SK-N-SH (cell line): ENCODE measurements around the gene FAM181A.

Experiments used
- CHD2 ChIP-seq: fragments of 150-350 bp; IDR thresholded peaks from 2 replicates; pipeline ENCODE4 v1.6.1; 2018; ENCODE audit warnings: low read length; ENCODE audit not compliant: partially characterized antibody
- EP300 ChIP-seq, 2 experiments: IDR thresholded peaks; 2 replicates each; pipeline versions ENCODE4 v1.4.0 to v1.6.1; 2012; ENCODE audit warnings: borderline replicate concordance in 1 of 2, low read depth in 1 of 2, low read length in 1 of 2
- EZH2phosphoT487 ChIP-seq: fragments of 200-600 bp; sonication (generic); IDR thresholded peaks from 2 replicates; pipeline ENCODE4 v1.6.1; 2017; ENCODE audit warnings: low read depth, mixed run types, mild to moderate bottlenecking, antibody characterized with exemption, moderate library complexity, borderline replicate concordance
- MXI1 ChIP-seq: IDR thresholded peaks from 2 replicates; pipeline ENCODE4 v1.6.1; 2012; ENCODE audit warnings: mild to moderate bottlenecking, low read depth, low read length, improper control_type of control experiment
- POLR2AphosphoS5 ChIP-seq: IDR thresholded peaks from 2 replicates; pipeline ENCODE4 v1.6.1; 2012; ENCODE audit warnings: low read depth, low read length
- RAD21 ChIP-seq: IDR thresholded peaks from 2 replicates; pipeline ENCODE4 v1.6.1; 2012; ENCODE audit warnings: mild to moderate bottlenecking, low read length
- RFX5 ChIP-seq: IDR thresholded peaks from 2 replicates; pipeline ENCODE4 v1.6.1; 2012; ENCODE audit warnings: mild to moderate bottlenecking, improper control_type of control experiment, low read length
- TCF12 ChIP-seq: IDR thresholded peaks from 2 replicates; pipeline ENCODE4 v1.4.0; 2012
- TF ChIP-seq, protein P1 (sequence below): fragments of 200-600 bp; sonication (generic); IDR thresholded peaks from 2 replicates; pipeline ENCODE4 v1.6.1; 2017; ENCODE audit warnings: antibody characterized with exemption, mild to moderate bottlenecking, moderate library complexity
- TF ChIP-seq, protein P2 (sequence below): IDR thresholded peaks from 2 replicates; pipeline ENCODE4 v1.4.0; 2012; ENCODE audit warnings: low read depth, borderline replicate concordance

DNA sequence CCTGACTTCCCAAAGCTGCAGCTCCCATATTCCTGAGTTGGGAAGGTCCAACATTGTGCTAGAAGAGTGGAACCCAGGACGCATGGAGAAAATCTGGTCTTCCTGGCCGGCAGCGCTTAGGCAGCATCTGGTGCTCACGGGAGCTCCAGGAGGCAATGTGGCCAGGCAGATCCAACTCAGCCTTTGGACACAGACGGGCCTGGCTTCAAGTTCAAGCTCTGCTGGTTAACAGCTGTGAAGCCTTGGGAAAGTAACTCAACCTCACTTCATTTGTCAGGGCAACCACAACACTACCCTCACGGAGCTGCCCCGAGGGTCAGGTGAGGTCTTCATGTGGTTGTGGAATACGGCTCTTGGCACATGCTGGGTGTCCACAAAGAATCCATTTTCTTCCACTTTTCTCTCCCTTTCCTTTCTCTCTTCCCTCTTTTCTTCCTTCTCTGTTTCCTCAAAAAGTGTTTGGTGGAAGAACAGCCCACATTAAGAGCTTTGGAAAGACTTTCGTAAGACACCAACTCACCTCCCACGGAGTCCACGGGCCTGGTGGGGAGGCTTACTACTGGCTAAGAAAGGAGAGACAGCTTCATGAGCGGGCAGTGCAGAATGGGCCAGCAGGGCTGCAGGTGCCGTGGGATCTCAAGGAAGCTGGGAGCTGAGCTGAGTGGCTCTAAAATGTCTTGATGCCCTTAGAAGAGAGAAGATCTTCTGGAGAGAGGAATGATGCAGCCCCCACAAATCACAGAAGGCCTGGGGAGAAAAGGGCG lies 2.4 kb upstream of the FAM181A start:
- TF ChIP-seq RFX5: no peak
- TF ChIP-seq, protein P1, sequence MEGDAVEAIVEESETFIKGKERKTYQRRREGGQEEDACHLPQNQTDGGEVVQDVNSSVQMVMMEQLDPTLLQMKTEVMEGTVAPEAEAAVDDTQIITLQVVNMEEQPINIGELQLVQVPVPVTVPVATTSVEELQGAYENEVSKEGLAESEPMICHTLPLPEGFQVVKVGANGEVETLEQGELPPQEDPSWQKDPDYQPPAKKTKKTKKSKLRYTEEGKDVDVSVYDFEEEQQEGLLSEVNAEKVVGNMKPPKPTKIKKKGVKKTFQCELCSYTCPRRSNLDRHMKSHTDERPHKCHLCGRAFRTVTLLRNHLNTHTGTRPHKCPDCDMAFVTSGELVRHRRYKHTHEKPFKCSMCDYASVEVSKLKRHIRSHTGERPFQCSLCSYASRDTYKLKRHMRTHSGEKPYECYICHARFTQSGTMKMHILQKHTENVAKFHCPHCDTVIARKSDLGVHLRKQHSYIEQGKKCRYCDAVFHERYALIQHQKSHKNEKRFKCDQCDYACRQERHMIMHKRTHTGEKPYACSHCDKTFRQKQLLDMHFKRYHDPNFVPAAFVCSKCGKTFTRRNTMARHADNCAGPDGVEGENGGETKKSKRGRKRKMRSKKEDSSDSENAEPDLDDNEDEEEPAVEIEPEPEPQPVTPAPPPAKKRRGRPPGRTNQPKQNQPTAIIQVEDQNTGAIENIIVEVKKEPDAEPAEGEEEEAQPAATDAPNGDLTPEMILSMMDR: no peak
- no peak for TF ChIP-seq EP300 (IDR thresholded peaks at IDR 0.05; ENCODE audit: borderline replicate concordance in 1 of 2, low read depth in 1 of 2, low read length in 1 of 2)
- TF ChIP-seq POLR2AphosphoS5: no peak
- no peak for TF ChIP-seq MXI1
- no peak for TF ChIP-seq TCF12
- no peak for TF ChIP-seq CHD2
- TF ChIP-seq, protein P2, sequence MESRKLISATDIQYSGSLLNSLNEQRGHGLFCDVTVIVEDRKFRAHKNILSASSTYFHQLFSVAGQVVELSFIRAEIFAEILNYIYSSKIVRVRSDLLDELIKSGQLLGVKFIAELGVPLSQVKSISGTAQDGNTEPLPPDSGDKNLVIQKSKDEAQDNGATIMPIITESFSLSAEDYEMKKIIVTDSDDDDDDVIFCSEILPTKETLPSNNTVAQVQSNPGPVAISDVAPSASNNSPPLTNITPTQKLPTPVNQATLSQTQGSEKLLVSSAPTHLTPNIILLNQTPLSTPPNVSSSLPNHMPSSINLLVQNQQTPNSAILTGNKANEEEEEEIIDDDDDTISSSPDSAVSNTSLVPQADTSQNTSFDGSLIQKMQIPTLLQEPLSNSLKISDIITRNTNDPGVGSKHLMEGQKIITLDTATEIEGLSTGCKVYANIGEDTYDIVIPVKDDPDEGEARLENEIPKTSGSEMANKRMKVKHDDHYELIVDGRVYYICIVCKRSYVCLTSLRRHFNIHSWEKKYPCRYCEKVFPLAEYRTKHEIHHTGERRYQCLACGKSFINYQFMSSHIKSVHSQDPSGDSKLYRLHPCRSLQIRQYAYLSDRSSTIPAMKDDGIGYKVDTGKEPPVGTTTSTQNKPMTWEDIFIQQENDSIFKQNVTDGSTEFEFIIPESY: no peak
- TF ChIP-seq RAD21: no peak
- no peak for TF ChIP-seq EZH2phosphoT487
